T-cell (primary cell): ENCODE measurements around the gene PDZRN4. TPM values are rescaled to one million over a fixed set of nuclear protein-coding genes. Genes with fewer than 3 reads are reported as not detected.
"Not testable (repeated sequence)": the region's sequence is repeated elsewhere in the genome, so short reads cannot be mapped to it uniquely, and the experiment has no call there.

Experiments
- ATAC-seq, 4 experiments: fragments of 200-7000 bp in 3 of 4; fragments of 150-1000 bp in 1 of 4; cut with Tn5 transposase; replicated peaks in 1 of 4; 1 replicate in 3 of 4; 2 replicates in 1 of 4; pipeline ENCODE4 v1.10.0; 2021; ENCODE audit warnings: moderate library complexity in 3 of 4, mild to moderate bottlenecking in 2 of 4, moderate number of reproducible peaks in 1 of 4
- CTCF ChIA-PET, 2 donors: fragments of 300-600 bp; sonication (Branson Sonifier 250); formaldehyde crosslinking; loops; one replicate each; lab custom pipeline; 2022; ENCODE audit warnings: antibody characterized with exemption in 2 of 2; lab: Charles Lee
- POLR2A ChIA-PET, 2 donors: fragments of 300-600 bp; sonication (Branson Sonifier 250); formaldehyde crosslinking; loops; one replicate each; lab custom pipeline; 2022; ENCODE audit warnings: antibody characterized with exemption in 2 of 2; lab: Charles Lee
- DNase-seq, 35 experiments: peaks; one replicate each; pipeline versions ENCODE4 v3.0.0 to v3.0.0-alpha.2; 2013 to 2023
- H3K27ac ChIP-seq: one replicate; pipeline ENCODE4 v1.5.1; 2013; ENCODE audit warnings: low read length
- H3K27me3 ChIP-seq, 2 experiments: replicated peaks in 1 of 2; 1 replicate in 1 of 2; 2 replicates in 1 of 2; pipeline versions ENCODE4 v1.6.1 to v1.7.0; 2013; ENCODE audit warnings: low read length in 1 of 2, mixed read lengths in 1 of 2; ENCODE audit not compliant: control insufficient read depth in 2 of 2, insufficient read depth in 2 of 2; ENCODE audit errors: extremely low read depth in 1 of 2
- H3K36me3 ChIP-seq, 2 donors: 1 replicate in 1 of 2; 2 replicates in 1 of 2; pipeline versions ENCODE4 v1.6.1 to v1.7.0; 2013; ENCODE audit warnings: low read length in 1 of 2; ENCODE audit not compliant: control insufficient read depth in 2 of 2, insufficient read depth in 1 of 2; ENCODE audit errors: extremely low read depth in 1 of 2
- H3K4me1 ChIP-seq, 2 experiments: 1 replicate in 1 of 2; 2 replicates in 1 of 2; pipeline versions ENCODE4 v1.6.1 to v1.7.0; 2013; ENCODE audit warnings: low read length in 2 of 2, mixed read lengths in 1 of 2; ENCODE audit not compliant: insufficient read depth in 2 of 2, control insufficient read depth in 1 of 2; ENCODE audit errors: extremely low read depth in 1 of 2
- H3K4me3 ChIP-seq, 2 donors: 1 replicate in 1 of 2; 2 replicates in 1 of 2; pipeline versions ENCODE4 v1.5.1 to v1.7.0; 2013; ENCODE audit warnings: mild to moderate bottlenecking in 2 of 2, low read length in 1 of 2, moderate library complexity in 1 of 2; ENCODE audit not compliant: control insufficient read depth in 1 of 2; ENCODE audit errors: extremely low read depth in 1 of 2
- H3K9me3 ChIP-seq: 2 replicates; pipeline ENCODE4 v1.7.0; 2013
- H3K27ac Mint-ChIP-seq, 2 donors: one replicate each; pipeline ENCODE4 v1.8.0; 2020 to 2021; ENCODE audit warnings: mild to moderate bottlenecking in 2 of 2, mixed read lengths in 2 of 2
- H3K27me3 Mint-ChIP-seq, 2 donors: one replicate each; pipeline ENCODE4 v1.8.0; 2021 to 2022; ENCODE audit warnings: mixed read lengths in 2 of 2
- H3K36me3 Mint-ChIP-seq: one replicate; pipeline ENCODE4 v1.8.0; 2021; ENCODE audit warnings: mixed read lengths
- H3K4me1 Mint-ChIP-seq, 3 donors: one replicate each; pipeline ENCODE4 v1.8.0; 2020 to 2022; ENCODE audit warnings: mixed read lengths in 3 of 3, mild to moderate bottlenecking in 1 of 3
- H3K4me3 Mint-ChIP-seq, 3 donors: one replicate each; pipeline ENCODE4 v1.8.0; 2020 to 2022; ENCODE audit warnings: mild to moderate bottlenecking in 3 of 3, mixed read lengths in 3 of 3, moderate library complexity in 3 of 3
- H3K9me3 Mint-ChIP-seq, 3 donors: one replicate each; pipeline ENCODE4 v1.8.0; 2020 to 2022; ENCODE audit warnings: mixed read lengths in 3 of 3
- WGBS: methylation state at CpG from one replicate; pipeline ENCODE4 v1.1.5; 2013; ENCODE audit warnings: missing lambda C conversion rate; ENCODE audit not compliant: insufficient coverage; 5-methylcytosine and 5-hydroxymethylcytosine counted together
- total RNA-seq, 35 experiments: library from RNA in 6 of 35; stranded (reverse) in 6 of 35; fragments of 120-200 nt in 1 of 35; gene quantifications; one replicate each; pipeline versions ENCODE4 v1.2.1 to v1.2.4 and lab custom pipeline; 2013 to 2026

PDZRN4 gene
- total RNA-seq, 5 donors from 2014 or later (not counting 1 experiment from before 2014, with no cell fraction given) = not detected

- Histone ChIP-seq H3K27me3 (no peaks in the 10 kb centered on the region), H3K9me3 (no peaks in the 10 kb centered on the region), H3K4me3 (no peak overlapping the region), H3K4me1 (no peaks in the 10 kb centered on the region), H3K36me3 (no peaks in the 10 kb centered on the region), H3K27ac (no peak overlapping the region)
- no peak overlapping the region for H3K27ac Mint-ChIP-seq
- no peaks in the 10 kb centered on the region for H3K27me3 Mint-ChIP-seq
- H3K4me3 Mint-ChIP-seq = no peak overlapping the region
- ChIA-PET POLR2A (interaction anchor here in 1 of 2 donors (0.6 kb wide), 1 partner anchor 8 kb away, joined by 3 read pairs; no protein-coding TSS in a partner anchor), CTCF (no interaction called here)
- no peaks in the 10 kb centered on the region for H3K9me3 Mint-ChIP-seq
- ATAC-seq = no peak
- WGBS = 80% methylated on average over 2 of the region's 6 CpGs
- no peaks in the 10 kb centered on the region for H3K36me3 Mint-ChIP-seq
- H3K4me1 Mint-ChIP-seq = no peaks in the 10 kb centered on the region
- no peak for DNase-seq
Measured at GRCh38 chr12:41293011-41293410, 104.9 kb downstream of the PDZRN4 start.

- no peak overlapping the region for H3K4me3 Mint-ChIP-seq
- H3K27ac Mint-ChIP-seq = no peak overlapping the region
- H3K27me3 Mint-ChIP-seq = no peaks in the 10 kb centered on the region
- H3K9me3 Mint-ChIP-seq = no peaks in the 10 kb centered on the region
- no peaks in the 10 kb centered on the region for H3K4me1 Mint-ChIP-seq
- ChIA-PET POLR2A (no interaction called here), CTCF (no interaction called here)
- H3K27ac ChIP-seq = no peak overlapping the region
- no peaks in the 10 kb centered on the region for H3K36me3 Mint-ChIP-seq
- WGBS = no CpG with 5 or more reads among the region's 1 CpG
- no peak overlapping the region for H3K4me3 ChIP-seq
- H3K4me1 ChIP-seq = no peaks in the 10 kb centered on the region
- H3K27me3 ChIP-seq = no peaks in the 10 kb centered on the region
- DNase-seq (no peak), ATAC-seq (no peak)
- H3K9me3 ChIP-seq = no peaks in the 10 kb centered on the region
- H3K36me3 ChIP-seq = no peaks in the 10 kb centered on the region
Measured at GRCh38 chr12:41293461-41293860, 105.3 kb downstream of the PDZRN4 start.

GRCh38 chr12:41302979-41303403, 114.9 kb downstream of the PDZRN4 start:
- Histone ChIP-seq H3K4me3 (no peak overlapping the region), H3K4me1 (no peaks in the 10 kb centered on the region), H3K9me3 (no peaks in the 10 kb centered on the region), H3K27ac (no peak overlapping the region), H3K36me3 (no peaks in the 10 kb centered on the region), H3K27me3 (no peaks in the 10 kb centered on the region)
- Mint-ChIP-seq H3K27me3 (no peaks in the 10 kb centered on the region), H3K9me3 (no peaks in the 10 kb centered on the region), H3K4me3 (no peak overlapping the region), H3K27ac (no peak overlapping the region), H3K4me1 (no peaks in the 10 kb centered on the region), H3K36me3 (no peaks in the 10 kb centered on the region)
- no CpG with 5 or more reads among the region's 5 CpGs for WGBS
- ATAC-seq (no peak), DNase-seq (no peak)
- POLR2A ChIA-PET = no interaction called here
- CTCF ChIA-PET = no interaction called here

- no peak overlapping the region for H3K27ac Mint-ChIP-seq
- no peak for DNase-seq
- no peaks in the 10 kb centered on the region for H3K4me1 Mint-ChIP-seq
- H3K4me3 ChIP-seq = no peak overlapping the region
- no peaks in the 10 kb centered on the region for H3K9me3 ChIP-seq
- no peaks in the 10 kb centered on the region for H3K4me1 ChIP-seq
- no peak for ATAC-seq
- no peaks in the 10 kb centered on the region for H3K9me3 Mint-ChIP-seq
- H3K27me3 Mint-ChIP-seq = no peaks in the 10 kb centered on the region
- ChIA-PET CTCF (no interaction called here), POLR2A (interaction anchor here in 1 of 2 donors (0.5 kb wide), 1 partner anchor 391 kb away, joined by 7 read pairs; no protein-coding TSS in a partner anchor)
- H3K36me3 ChIP-seq = no peaks in the 10 kb centered on the region
- H3K4me3 Mint-ChIP-seq = no peak overlapping the region
- no peaks in the 10 kb centered on the region for H3K36me3 Mint-ChIP-seq
- no peaks in the 10 kb centered on the region for H3K27me3 ChIP-seq
- H3K27ac ChIP-seq = no peak overlapping the region
- WGBS = no CpG with 5 or more reads among the region's 1 CpG
Measured at GRCh38 chr12:41304526-41304925, 116.4 kb downstream of the PDZRN4 start.

GRCh38 chr12:41310367-41310766, 122.2 kb downstream of the PDZRN4 start:
- Histone ChIP-seq H3K4me1 (no peaks in the 10 kb centered on the region), H3K36me3 (no peaks in the 10 kb centered on the region), H3K9me3 (no peaks in the 10 kb centered on the region), H3K4me3 (no peak overlapping the region), H3K27ac (no peak overlapping the region), H3K27me3 (no peaks in the 10 kb centered on the region)
- no peaks in the 10 kb centered on the region for H3K4me1 Mint-ChIP-seq
- no peak overlapping the region for H3K27ac Mint-ChIP-seq
- no CpG with 5 or more reads among the region's 2 CpGs for WGBS
- ChIA-PET CTCF (no interaction called here), POLR2A (no interaction called here)
- H3K4me3 Mint-ChIP-seq = no peak overlapping the region
- H3K27me3 Mint-ChIP-seq = no peaks in the 10 kb centered on the region
- H3K9me3 Mint-ChIP-seq = no peaks in the 10 kb centered on the region
- no peaks in the 10 kb centered on the region for H3K36me3 Mint-ChIP-seq
- no peak for ATAC-seq
- no peak for DNase-seq

- Histone ChIP-seq H3K27me3 (no peaks in the 10 kb centered on the region), H3K4me3 (no peak overlapping the region), H3K27ac (no peak overlapping the region), H3K9me3 (no peaks in the 10 kb centered on the region), H3K4me1 (no peaks in the 10 kb centered on the region), H3K36me3 (no peaks in the 10 kb centered on the region)
- Mint-ChIP-seq H3K9me3 (no peaks in the 10 kb centered on the region), H3K27me3 (no peaks in the 10 kb centered on the region), H3K36me3 (no peaks in the 10 kb centered on the region), H3K27ac (no peak overlapping the region), H3K4me3 (no peak overlapping the region), H3K4me1 (no peaks in the 10 kb centered on the region)
- DNase-seq (no peak), ATAC-seq (no peak)
- POLR2A ChIA-PET = no interaction called here
- WGBS = no CpG with 5 or more reads among the region's 2 CpGs
- CTCF ChIA-PET = no interaction called here
Measured at GRCh38 chr12:41311883-41312282, 123.8 kb downstream of the PDZRN4 start.

GRCh38 chr12:41312451-41312850, 124.3 kb downstream of the PDZRN4 start:
- H3K27me3 Mint-ChIP-seq = not testable (repeated sequence)

More at GRCh38 chr12:41312451-41312850, 124.3 kb downstream of the PDZRN4 start:
- POLR2A ChIA-PET, DNase-seq, H3K27ac ChIP-seq, H3K9me3 Mint-ChIP-seq, H3K4me3 Mint-ChIP-seq, ATAC-seq, H3K27me3 ChIP-seq, CTCF ChIA-PET, H3K27ac Mint-ChIP-seq, H3K4me3 ChIP-seq, H3K36me3 Mint-ChIP-seq, H3K9me3 ChIP-seq, H3K36me3 ChIP-seq, H3K4me1 Mint-ChIP-seq, H3K4me1 ChIP-seq: not testable (repeated sequence)
- WGBS = no CpG with 5 or more reads among the region's 4 CpGs
